GM06990 (cell line): ENCODE measurements around the gene STK39.

ENCODE experiments used
- DNase-seq: peaks from one replicate; pipeline ENCODE4 v3.0.0-alpha.2; 2011; ENCODE audit not compliant: insufficient read length; ENCODE audit errors: extremely low read depth
- H3K27me3 ChIP-seq: replicated peaks from 2 replicates; pipeline ENCODE4 v1.6.0; 2011; ENCODE audit warnings: low read length; ENCODE audit not compliant: control insufficient read depth, insufficient read depth
- H3K36me3 ChIP-seq: 2 replicates; pipeline ENCODE4 v1.5.1; 2011; ENCODE audit warnings: low read length; ENCODE audit not compliant: control insufficient read depth, insufficient read depth
- H3K4me3 ChIP-seq: replicated peaks from 2 replicates; pipeline ENCODE4 v1.5.1; 2011; ENCODE audit warnings: low read depth, mild to moderate bottlenecking, control low read depth, low read length
- TF ChIP-seq, protein P1 (sequence below): IDR thresholded peaks from 2 replicates; pipeline ENCODE4 v1.5.1; 2011; ENCODE audit warnings: low read length, control low read depth, mild to moderate bottlenecking, inconsistent platforms; ENCODE audit not compliant: insufficient read depth, poor library complexity, severe bottlenecking

The STK39 gene

DNA sequence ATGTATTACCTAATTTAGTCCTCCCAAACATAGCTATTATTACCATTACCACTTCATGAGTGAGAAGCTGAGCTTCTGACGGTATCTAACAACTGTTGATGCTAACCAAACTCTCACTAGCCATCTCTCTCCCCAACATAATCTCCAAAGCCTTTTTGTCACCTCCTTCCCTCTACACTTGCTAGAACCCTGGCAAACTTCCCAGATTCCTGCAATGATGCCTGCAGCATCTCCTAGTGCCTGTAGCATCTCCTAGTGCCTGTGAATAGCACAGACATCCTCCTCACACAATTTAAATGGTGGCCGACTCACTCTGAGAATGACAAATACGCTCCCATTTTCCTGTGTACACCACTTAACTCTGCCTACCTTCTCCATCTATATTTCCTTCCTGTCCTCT is 126.7 kb downstream of the STK39 start:
- TF ChIP-seq, protein P1, sequence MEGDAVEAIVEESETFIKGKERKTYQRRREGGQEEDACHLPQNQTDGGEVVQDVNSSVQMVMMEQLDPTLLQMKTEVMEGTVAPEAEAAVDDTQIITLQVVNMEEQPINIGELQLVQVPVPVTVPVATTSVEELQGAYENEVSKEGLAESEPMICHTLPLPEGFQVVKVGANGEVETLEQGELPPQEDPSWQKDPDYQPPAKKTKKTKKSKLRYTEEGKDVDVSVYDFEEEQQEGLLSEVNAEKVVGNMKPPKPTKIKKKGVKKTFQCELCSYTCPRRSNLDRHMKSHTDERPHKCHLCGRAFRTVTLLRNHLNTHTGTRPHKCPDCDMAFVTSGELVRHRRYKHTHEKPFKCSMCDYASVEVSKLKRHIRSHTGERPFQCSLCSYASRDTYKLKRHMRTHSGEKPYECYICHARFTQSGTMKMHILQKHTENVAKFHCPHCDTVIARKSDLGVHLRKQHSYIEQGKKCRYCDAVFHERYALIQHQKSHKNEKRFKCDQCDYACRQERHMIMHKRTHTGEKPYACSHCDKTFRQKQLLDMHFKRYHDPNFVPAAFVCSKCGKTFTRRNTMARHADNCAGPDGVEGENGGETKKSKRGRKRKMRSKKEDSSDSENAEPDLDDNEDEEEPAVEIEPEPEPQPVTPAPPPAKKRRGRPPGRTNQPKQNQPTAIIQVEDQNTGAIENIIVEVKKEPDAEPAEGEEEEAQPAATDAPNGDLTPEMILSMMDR, result no peak
- H3K36me3 ChIP-seq, result no peaks in the 10 kb centered on the region
- H3K4me3 ChIP-seq, result no peak overlapping the region
- DNase-seq, result no peak
- H3K27me3 ChIP-seq, result no peaks in the 10 kb centered on the region

DNA sequence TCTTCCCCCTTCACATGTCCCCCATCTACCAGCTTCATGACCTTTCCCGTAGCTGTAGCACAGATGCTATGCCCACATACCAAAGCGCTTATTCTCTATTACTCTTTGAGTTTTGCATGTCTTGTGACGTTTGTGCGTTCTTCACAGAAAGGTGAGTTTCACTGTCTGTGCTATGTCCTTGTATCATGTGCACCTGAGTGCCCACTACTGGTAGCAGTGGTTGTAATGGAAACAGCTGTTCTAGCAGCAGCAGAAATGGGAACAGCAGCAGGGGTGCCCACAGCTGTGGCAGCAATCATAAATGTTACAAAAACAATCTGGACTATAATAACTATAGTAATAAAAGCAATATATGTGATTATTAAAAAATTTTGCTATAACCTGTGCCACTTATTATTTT is 127.1 kb downstream of the STK39 start:
- Histone ChIP-seq H3K4me3 (no peak overlapping the region), H3K36me3 (no peaks in the 10 kb centered on the region), H3K27me3 (no peaks in the 10 kb centered on the region)
- TF ChIP-seq, protein P1, result no peak
- no peak for DNase-seq

DNA sequence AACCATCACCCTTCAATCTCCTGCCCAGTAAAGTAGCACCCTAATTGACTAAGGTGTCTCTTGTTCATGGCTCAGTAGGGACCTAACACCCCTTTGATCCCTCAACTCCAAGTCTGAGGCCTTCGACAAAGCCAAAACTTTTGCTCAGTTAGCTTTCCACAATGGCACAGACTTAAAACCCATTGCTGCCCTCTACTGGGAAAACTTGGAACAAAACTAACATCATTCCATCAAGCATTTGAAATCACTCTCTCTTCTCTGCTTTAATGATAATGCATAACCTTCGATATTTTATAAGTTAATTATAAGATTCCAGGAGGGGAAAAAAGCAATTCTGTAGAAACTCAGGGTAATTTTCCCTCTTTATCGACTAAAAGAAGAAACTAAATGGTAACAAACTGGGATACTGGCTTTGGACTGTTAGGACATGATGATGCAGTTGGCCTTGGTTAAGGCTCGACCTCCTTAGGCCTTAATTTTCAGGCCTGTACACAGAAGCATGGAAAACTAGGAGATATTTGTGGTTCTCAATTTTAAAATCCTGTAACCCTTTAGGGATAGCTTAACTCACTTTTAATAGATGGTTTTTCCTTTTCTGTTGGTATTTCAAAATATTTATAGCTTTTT is 127.8 kb downstream of the STK39 start:
- peak; percentile 10 for DNase-seq
- H3K36me3 ChIP-seq, result no peaks in the 10 kb centered on the region
- no peak overlapping the region for H3K4me3 ChIP-seq
- H3K27me3 ChIP-seq, result no peaks in the 10 kb centered on the region
- TF ChIP-seq, protein P1, result peak; percentile 63

DNA sequence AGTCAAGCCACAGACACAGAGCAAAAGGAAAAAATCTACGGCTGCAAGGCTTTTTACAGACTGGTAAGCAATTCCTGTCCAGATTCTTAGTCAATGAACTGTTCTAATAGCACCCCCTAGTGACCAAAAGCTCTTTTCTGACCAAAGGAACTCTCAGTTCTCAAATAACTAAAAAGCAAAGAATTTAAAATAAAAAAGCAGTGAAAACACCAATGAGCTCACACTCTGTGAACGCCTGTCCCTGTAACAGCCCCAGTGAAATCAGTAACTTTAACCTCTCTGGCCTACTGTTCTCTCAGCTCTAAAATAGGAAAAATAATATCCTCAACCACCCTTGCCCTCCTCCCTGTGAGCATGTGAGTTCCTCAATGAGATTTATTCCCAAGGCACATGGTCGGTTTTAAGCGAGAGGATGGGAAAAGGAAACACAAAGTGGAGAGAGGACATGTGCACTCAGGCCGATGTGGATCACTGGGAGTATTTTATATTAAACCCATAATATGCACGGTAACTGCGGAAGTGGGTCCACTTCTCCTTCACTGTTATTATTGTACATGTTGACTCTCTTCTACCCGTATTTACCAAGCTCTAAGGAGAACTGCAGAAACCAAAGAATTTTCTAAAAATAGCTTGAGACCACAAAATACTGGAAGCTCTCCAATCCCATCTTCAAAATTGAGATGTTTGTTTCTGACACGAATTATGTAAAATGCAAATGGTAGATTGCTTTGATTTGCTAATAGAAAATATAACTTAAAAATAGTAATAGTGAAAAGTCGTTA is 128.5 kb downstream of the STK39 start:
- no peaks in the 10 kb centered on the region for H3K36me3 ChIP-seq
- TF ChIP-seq, protein P1, result peak; percentile 66
- no peaks in the 10 kb centered on the region for H3K27me3 ChIP-seq
- no peak for DNase-seq
- H3K4me3 ChIP-seq, result no peak overlapping the region

DNA sequence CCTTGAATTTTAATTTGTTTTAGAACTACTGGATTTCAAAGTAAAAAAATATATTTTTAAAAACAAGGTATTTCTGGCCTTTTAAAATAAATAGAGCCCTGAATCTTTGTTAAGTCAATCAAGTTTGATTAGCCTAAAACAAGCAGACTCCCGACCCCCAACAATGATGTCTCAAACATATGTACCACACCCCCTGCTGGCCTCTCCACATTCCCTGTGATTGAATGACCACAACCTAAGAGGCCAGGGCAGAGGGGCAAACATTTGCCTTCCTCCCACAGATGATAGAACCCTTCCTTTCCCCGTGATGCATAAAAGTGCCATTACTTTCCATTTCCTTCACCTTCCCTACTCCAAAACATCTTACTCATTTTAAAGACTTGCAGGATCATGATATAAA is 130.9 kb downstream of the STK39 start:
- H3K4me3 ChIP-seq, result no peak overlapping the region
- no peaks in the 10 kb centered on the region for H3K36me3 ChIP-seq
- TF ChIP-seq, protein P1, result no peak
- DNase-seq, result no peak
- H3K27me3 ChIP-seq, result no peaks in the 10 kb centered on the region
